ENCODE measurements around the gene ATP8B1.
A peak's percentile ranks its signal among the peaks of the same experiment; 100 is the strongest.
"Not testable (repeated sequence)": the region's sequence is repeated elsewhere in the genome, so short reads cannot be mapped to it uniquely, and the experiment has no call there.

ATP8B1 gene

DNA sequence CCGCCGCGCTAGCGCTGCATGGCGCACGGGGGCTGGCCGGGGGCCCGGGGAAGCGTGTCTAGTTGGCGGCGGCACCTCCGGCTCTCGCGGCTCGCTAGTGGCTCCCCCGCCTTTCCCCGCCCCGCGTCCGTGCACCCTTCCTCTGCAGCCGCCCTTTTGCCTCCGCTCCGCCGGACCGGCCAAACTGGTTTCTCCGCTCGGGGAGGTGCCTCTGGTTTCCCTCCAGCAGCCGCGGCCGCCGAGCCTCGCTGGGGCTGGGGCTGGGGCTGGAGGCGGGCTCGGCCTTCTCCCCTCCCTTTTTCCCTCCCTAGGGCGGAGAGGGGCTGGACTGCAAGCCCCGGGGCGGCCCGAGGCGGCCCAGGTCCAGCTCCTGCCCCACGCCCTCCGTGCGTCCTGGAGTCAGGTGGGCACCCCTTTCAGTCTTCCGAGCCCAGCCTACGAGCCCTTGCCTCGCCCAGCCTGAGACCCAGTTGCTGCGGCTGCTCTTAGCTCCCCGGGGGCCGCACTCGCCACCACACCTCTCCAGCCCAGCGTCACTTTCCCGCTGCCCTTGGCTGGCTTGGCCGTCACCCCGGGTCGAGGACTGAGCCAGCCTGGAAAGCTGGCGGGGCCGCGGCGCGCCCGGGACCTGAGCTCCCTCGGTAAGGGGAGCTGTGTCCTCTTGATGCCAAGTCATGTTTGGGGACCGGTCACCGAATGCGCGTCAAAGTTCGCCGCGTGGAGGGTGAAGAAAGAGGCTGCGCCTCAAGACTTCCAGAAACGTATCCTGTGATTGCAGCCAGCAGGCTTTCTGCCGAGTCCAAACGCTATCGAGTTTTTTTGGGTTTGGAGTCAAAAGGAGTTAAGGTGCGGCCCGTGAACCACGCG, at the start of gene ATP8B1:
TSS of gene ATP8B1 (minus strand) at position 213 of the 867 bp plus-strand sequence. CDS start 71,508 bp downstream, outside the sequence.
- peak; percentile 92 for DNase-seq (ENCODE audit: low spot score)
- Histone ChIP-seq H3K36me3 (ENCODE audit: low read depth) (no peaks in the 10 kb centered on the region), H3K4me1 (ENCODE audit: insufficient read depth, poor library complexity, severe bottlenecking) (peaks cover 21% of the 10 kb centered on the region), H3K9me3 (ENCODE audit: severe bottlenecking) (no peaks in the 10 kb centered on the region), H3K27me3 (ENCODE audit: insufficient read depth, poor library complexity, severe bottlenecking) (no peaks in the 10 kb centered on the region), H3K4me3 (ENCODE audit: severe bottlenecking) (peak within 1 kb of the TSS; percentile 69), H3K27ac (ENCODE audit: poor library complexity, severe bottlenecking) (peak within 1 kb of the TSS; percentile 57)
- ATAC-seq (ENCODE audit: low read depth): peak; percentile 84
- TF ChIP-seq, protein P1, sequence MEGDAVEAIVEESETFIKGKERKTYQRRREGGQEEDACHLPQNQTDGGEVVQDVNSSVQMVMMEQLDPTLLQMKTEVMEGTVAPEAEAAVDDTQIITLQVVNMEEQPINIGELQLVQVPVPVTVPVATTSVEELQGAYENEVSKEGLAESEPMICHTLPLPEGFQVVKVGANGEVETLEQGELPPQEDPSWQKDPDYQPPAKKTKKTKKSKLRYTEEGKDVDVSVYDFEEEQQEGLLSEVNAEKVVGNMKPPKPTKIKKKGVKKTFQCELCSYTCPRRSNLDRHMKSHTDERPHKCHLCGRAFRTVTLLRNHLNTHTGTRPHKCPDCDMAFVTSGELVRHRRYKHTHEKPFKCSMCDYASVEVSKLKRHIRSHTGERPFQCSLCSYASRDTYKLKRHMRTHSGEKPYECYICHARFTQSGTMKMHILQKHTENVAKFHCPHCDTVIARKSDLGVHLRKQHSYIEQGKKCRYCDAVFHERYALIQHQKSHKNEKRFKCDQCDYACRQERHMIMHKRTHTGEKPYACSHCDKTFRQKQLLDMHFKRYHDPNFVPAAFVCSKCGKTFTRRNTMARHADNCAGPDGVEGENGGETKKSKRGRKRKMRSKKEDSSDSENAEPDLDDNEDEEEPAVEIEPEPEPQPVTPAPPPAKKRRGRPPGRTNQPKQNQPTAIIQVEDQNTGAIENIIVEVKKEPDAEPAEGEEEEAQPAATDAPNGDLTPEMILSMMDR (IDR thresholded peaks at IDR 0.05; ENCODE audit: poor library complexity, severe bottlenecking): no peak

DNA sequence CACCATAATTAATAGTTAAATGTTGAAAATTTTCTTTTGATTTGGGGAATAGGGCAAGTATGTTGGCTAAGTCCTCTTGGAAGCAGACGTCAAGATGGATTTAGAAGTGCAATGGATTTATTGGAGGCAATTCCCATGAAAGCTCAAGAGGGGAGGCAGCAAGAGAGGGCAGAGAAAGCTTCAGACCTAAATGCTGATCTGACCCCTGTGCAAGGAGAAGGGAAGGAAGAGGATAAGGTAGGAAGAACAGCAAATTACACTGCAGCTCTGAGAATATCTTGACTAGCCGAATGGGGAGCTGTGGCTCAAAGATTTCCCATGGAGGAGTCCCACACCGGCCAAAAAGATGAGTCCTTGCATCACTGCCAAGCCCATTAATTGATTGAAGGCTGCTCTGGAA, 46.9 kb upstream of the ATP8B1 start:
- no peaks in the 10 kb centered on the region for H3K36me3 ChIP-seq (ENCODE audit: low read depth)
- no peak overlapping the region for H3K4me3 ChIP-seq (ENCODE audit: severe bottlenecking)
- TF ChIP-seq, protein P1 (IDR thresholded peaks at IDR 0.05; ENCODE audit: poor library complexity, severe bottlenecking): no peak
- no peak for ATAC-seq (ENCODE audit: low read depth)
- no peak for DNase-seq (ENCODE audit: low spot score)
- H3K27ac ChIP-seq (ENCODE audit: poor library complexity, severe bottlenecking): no peak overlapping the region
- H3K4me1 ChIP-seq (ENCODE audit: insufficient read depth, poor library complexity, severe bottlenecking): peaks cover 13% of the 10 kb centered on the region
- H3K9me3 ChIP-seq (ENCODE audit: severe bottlenecking): no peaks in the 10 kb centered on the region
- no peaks in the 10 kb centered on the region for H3K27me3 ChIP-seq (ENCODE audit: insufficient read depth, poor library complexity, severe bottlenecking)

DNA sequence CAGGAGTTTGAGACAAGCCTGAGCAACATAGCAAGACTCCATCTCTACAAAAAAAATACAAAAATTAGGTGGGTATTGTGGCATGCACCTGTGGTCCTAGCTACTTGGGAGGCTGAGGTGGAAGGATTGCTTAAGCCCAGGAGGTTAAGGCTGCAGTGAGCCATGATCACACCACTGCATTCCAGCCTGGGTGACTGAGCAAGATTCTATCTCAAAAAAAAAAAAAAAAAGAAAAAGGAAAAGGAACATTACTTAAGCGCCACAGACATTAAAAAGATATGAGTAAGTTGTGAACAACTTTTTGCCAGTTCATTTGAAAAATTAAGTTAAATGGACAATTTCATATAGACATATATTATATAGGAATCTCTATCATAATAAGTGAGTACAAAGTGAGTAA, 45.3 kb upstream of the ATP8B1 start:
- not testable (repeated sequence) for H3K9me3 ChIP-seq (ENCODE audit: severe bottlenecking); H3K36me3 ChIP-seq (ENCODE audit: low read depth); H3K4me3 ChIP-seq (ENCODE audit: severe bottlenecking); H3K27me3 ChIP-seq (ENCODE audit: insufficient read depth, poor library complexity, severe bottlenecking); ATAC-seq (ENCODE audit: low read depth); DNase-seq (ENCODE audit: low spot score)
- Histone ChIP-seq H3K4me1 (ENCODE audit: insufficient read depth, poor library complexity, severe bottlenecking) (peaks cover 13% of the 10 kb centered on the region), H3K27ac (ENCODE audit: poor library complexity, severe bottlenecking) (peak overlapping the region; percentile 41)

DNA sequence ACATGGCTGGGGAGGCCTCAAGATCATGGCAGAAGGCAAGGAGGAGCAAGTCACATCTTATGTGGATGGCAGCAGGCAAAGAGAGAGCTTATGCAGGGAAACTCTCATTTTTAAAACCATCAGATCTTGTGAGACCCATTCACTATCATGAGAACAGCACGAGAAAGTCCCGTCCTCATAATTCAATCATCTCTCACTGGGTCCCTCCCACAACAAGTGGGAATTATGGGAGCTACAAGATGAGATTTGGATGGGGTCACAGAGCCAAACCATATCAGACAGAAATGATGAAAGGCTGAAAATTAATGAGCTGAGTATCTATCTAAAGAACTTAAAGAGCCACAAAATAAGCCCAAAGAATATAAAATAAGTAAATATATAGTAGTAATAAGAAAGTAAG, 44.3 kb upstream of the ATP8B1 start:
- not testable (repeated sequence) for H3K27ac ChIP-seq (ENCODE audit: poor library complexity, severe bottlenecking); DNase-seq (ENCODE audit: low spot score); H3K36me3 ChIP-seq (ENCODE audit: low read depth); H3K4me3 ChIP-seq (ENCODE audit: severe bottlenecking); ATAC-seq (ENCODE audit: low read depth); H3K9me3 ChIP-seq (ENCODE audit: severe bottlenecking); H3K27me3 ChIP-seq (ENCODE audit: insufficient read depth, poor library complexity, severe bottlenecking)
- H3K4me1 ChIP-seq (ENCODE audit: insufficient read depth, poor library complexity, severe bottlenecking): peaks cover 13% of the 10 kb centered on the region

DNA sequence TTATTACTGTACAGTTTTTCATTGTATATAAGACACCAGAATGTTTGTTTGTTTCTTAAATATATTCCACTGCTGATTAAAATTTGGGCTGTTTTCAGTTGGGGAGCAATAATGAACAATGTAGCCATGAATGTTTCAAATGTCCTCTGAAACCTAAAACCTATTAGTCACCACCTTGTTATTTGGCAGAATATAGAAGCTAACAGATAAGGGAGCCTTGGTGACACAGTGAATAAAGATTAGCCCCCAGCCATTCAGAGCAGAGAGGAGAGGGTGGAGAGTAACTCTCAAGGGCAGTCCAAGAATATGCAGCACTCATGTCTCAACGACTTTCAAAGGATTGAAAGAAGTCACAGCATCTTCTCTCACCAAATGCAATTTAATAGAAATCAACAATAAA, 43.1 kb upstream of the ATP8B1 start:
- H3K27ac ChIP-seq (ENCODE audit: poor library complexity, severe bottlenecking): peak overlapping the region; percentile 44
- ATAC-seq (ENCODE audit: low read depth) (peak; percentile 95), DNase-seq (ENCODE audit: low spot score) (no peak)
- H3K4me3 ChIP-seq (ENCODE audit: severe bottlenecking): no peak overlapping the region
- no peaks in the 10 kb centered on the region for H3K27me3 ChIP-seq (ENCODE audit: insufficient read depth, poor library complexity, severe bottlenecking)
- no peaks in the 10 kb centered on the region for H3K9me3 ChIP-seq (ENCODE audit: severe bottlenecking)
- no peaks in the 10 kb centered on the region for H3K36me3 ChIP-seq (ENCODE audit: low read depth)
- peaks cover 13% of the 10 kb centered on the region for H3K4me1 ChIP-seq (ENCODE audit: insufficient read depth, poor library complexity, severe bottlenecking)
- TF ChIP-seq, protein P1 (IDR thresholded peaks at IDR 0.05; ENCODE audit: poor library complexity, severe bottlenecking): no peak
